Measurements from ENCODE around the gene COX7A1.

COX7A1 gene

DNA sequence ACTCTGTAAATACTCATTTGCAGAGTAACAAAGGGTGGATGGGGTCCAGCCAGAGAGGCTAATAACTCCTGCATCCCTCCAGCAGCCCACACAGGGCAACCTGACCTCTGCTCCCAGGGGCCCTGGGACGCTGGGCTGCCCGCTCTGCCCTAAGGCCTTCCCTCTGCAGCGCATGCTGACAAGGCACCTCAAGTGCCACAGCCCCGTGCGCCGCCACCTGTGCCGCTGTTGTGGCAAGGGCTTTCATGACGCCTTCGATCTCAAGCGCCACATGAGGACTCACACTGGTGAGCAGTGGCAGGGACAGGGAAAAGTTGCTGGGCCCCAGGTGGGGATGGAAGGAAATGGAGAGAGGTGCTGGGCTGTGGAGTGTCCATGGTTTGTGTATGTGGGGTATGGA, 39.6 kb downstream of the COX7A1 start:
- no peak for DNase-seq (ENCODE audit: low spot score)

DNA sequence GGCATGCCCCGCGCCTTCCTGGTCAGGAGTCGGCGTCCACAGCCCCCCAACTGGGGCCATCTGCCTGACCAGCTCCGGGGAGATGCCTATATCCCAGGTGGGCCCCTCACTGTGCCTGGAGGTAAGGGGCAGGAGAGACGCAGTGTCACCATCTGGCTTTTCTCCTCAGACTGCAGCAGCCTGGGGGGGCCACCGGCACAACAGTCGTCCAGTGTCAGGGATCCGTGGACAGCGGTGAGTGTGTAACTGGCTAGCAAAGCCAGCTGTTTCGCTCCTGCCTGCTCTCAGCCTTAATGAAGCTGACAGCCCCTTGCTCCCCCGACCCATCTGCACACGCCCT, 41.1 kb downstream of the COX7A1 start:
- DNase-seq (ENCODE audit: low spot score) = no peak

- DNase-seq (ENCODE audit: low spot score) = no peak
Measured at GRCh38 chr19:36110487-36111199, 41.6 kb downstream of the COX7A1 start, which contains the start of gene OVOL3. TSS of gene OVOL3 (plus strand) at chr19:36111143. CDS start at chr19:36111203, 60 bp downstream.

- DNase-seq (ENCODE audit: low spot score) = no peak
Measured at GRCh38 chr19:36108684-36109083, 43.6 kb downstream of the COX7A1 start.

- DNase-seq (ENCODE audit: low spot score) = no peak
Measured at GRCh38 chr19:36106991-36107390, 45.3 kb downstream of the COX7A1 start.

- no peak for DNase-seq (ENCODE audit: low spot score)
Measured at GRCh38 chr19:36106441-36106840, 45.8 kb downstream of the COX7A1 start.

- no peak for DNase-seq (ENCODE audit: low spot score)
Measured at GRCh38 chr19:36103842-36104552, 48.2 kb downstream of the COX7A1 start.

DNA sequence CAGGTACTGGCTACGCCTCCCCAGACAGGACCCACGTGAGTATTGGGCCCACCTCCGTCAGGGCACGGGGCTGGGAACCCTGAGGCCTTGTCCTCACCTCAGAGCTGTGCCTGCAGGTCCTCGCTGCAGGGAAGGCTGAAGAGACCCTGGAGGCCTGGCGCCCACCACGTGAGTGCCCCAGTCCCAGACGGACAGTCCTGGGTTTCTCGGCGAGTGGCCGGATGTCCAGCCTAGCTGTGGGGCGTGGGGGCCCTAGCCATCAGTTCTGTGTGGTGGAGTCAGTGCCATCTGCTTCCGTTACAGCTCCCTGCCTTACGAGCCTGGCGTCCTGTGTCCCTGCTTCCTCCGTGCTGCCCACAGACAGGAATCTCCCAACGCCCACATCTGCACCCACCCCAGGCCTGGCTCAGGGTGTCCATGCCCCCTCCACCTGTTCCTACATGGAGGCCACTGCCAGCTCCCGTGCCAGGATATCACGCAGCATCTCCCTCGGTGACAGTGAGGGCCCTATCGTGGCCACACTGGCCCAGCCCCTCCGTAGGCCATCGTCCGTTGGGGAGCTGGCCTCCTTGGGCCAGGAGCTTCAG, 49.1 kb downstream of the COX7A1 start:
- no peak for DNase-seq (ENCODE audit: low spot score)

DNA sequence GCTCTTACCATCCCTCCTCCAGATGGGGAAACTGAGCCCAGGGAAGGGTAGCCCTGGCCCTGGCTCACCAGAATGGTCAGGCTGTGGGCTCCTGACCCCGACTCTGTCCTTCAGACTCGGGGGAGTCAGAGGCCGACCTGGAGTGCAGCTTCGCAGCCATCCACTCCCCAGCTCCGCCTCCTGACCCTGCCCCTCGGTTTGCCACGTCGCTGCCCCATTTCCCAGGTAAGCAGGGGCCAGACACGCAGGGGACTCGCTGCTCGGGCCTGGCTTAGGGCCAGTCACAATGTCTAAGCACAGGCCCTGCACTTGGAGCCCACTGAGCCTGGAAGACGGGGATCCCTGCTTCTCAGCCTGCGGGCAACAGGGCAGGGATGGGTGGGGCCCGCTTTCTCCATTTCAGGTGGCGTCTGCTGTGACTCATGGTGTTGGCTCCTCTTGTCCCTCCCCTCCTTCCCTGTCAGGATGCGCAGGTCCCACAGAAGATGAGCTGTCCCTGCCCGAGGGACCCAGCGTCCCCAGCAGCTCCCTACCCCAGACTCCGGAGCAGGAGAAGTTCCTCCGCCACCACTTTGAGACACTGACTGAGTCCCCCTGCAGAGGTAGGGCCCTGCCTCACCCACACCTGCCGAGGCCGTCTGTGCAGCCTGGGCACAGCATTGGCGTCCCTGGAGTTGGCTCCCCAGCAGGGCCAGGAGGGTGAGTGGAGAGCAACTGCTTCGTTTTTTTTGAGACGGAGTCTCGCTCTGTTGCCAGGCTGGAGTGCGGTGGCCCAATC, 50.5 kb downstream of the COX7A1 start:
- no peak for DNase-seq (ENCODE audit: low spot score)

Measured in putamen (tissue), 1 donor.